ENCODE data around the gene PLCB1.
A peak's percentile ranks its signal among the peaks of the same experiment; 100 is the strongest.

The PLCB1 gene

DNA sequence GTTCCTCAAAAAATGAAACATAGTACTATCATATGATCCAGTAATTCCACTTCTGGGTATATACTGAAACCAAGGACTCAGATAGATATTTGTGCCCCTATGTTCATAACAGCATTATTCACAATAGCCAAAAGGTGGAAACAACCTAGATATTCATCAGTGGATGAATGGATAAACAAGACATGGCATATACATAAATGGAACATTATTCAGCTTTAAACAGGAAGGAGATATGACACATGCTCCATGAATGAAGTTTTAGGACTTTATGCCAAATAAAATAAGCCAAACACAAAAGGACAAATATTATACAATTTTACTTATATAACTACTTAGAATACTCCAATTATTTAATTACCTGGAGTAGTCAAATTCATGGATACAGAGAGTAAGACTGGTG, 16.4 kb downstream of the PLCB1 start:
- H3K27ac ChIP-seq (ENCODE audit: insufficient read depth in 1 of 2, low read depth in 1 of 2, low read length in 2 of 2, poor library complexity in 1 of 2, severe bottlenecking in 2 of 2), result no peak overlapping the region
- H3K4me1 ChIP-seq (ENCODE audit: control extremely low read depth in 1 of 4, control insufficient read depth in 4 of 4, insufficient read depth in 4 of 4, low read length in 3 of 4), result peaks cover 26 to 79% (median 61%) of the 10 kb centered on the region in 4 experiments
- POLR2A ChIA-PET, result interaction anchor here (0.8 kb wide), 1 partner anchor 9 kb away, joined by 3 read pairs; no protein-coding TSS in a partner anchor

DNA sequence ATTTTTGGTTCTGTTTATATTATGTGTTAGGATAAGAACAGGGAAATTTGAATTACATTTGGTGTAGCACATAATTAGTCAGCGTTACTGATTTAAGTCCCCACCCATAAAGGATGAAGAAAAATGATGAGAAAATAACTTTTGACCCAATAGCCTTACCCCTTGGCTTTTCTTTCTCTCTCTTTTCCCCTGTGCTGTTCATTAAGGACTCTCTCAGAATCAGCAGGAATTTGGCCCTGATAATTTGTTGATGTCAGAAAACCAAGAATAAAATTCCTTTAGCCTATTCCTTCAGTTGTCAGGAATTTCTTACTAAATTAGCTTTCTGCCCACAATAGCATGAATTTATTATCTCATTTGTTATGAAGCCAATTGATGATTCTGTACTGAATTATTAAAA, 18.5 kb downstream of the PLCB1 start:
- no peaks in the 10 kb centered on the region for H3K36me3 ChIP-seq (ENCODE audit: control insufficient read depth in 4 of 4, insufficient read depth in 4 of 4, low read length in 3 of 4)
- H3K27me3 ChIP-seq (replicated peaks in 2 of 5; ENCODE audit: control insufficient read depth in 4 of 5, insufficient read depth in 5 of 5, low read length in 4 of 5), result no peaks in the 10 kb centered on the region
- peak overlapping the region in 1 of 7 experiments; percentile 1 for H3K4me3 ChIP-seq (ENCODE audit: control insufficient read depth in 1 of 7, extremely low read depth in 1 of 7, insufficient read depth in 4 of 7, low read depth in 2 of 7, low read length in 6 of 7)
- no peaks in the 10 kb centered on the region for H3K9me3 ChIP-seq (ENCODE audit: control extremely low read depth in 1 of 5, control insufficient read depth in 4 of 5, insufficient read depth in 2 of 5, low read depth in 1 of 5, low read length in 4 of 5)
- no peak overlapping the region for H3K27ac ChIP-seq (ENCODE audit: insufficient read depth in 1 of 2, low read depth in 1 of 2, low read length in 2 of 2, poor library complexity in 1 of 2, severe bottlenecking in 2 of 2)
- ChIA-PET POLR2A (no interaction called here), CTCF (interaction anchor here (6.1 kb wide), 1 partner anchor 14 kb away, joined by 39 read pairs; no protein-coding TSS in a partner anchor)
- H3K4me1 ChIP-seq (ENCODE audit: control extremely low read depth in 1 of 4, control insufficient read depth in 4 of 4, insufficient read depth in 4 of 4, low read length in 3 of 4), result peaks cover 35 to 78% (median 62%) of the 10 kb centered on the region in 4 experiments
- no peak for DNase-seq
- no CpG with 5 or more reads among the region's 1 CpG for WGBS (ENCODE audit: insufficient coverage)

More for the DNA sequence above, 16.4 kb downstream of the PLCB1 start:
- CTCF ChIA-PET, result interaction anchor here (1.1 to 2.1 kb wide), 4 partner anchors 13 to 127 kb away, joined by 3 to 6 read pairs (median 3); no protein-coding TSS in a partner anchor
- Histone ChIP-seq H3K27me3 (replicated peaks in 2 of 5; ENCODE audit: control insufficient read depth in 4 of 5, insufficient read depth in 5 of 5, low read length in 4 of 5) (no peaks in the 10 kb centered on the region), H3K4me3 (ENCODE audit: control insufficient read depth in 1 of 7, extremely low read depth in 1 of 7, insufficient read depth in 4 of 7, low read depth in 2 of 7, low read length in 6 of 7) (no peak overlapping the region), H3K9me3 (ENCODE audit: control extremely low read depth in 1 of 5, control insufficient read depth in 4 of 5, insufficient read depth in 2 of 5, low read depth in 1 of 5, low read length in 4 of 5) (no peaks in the 10 kb centered on the region), H3K36me3 (ENCODE audit: control insufficient read depth in 4 of 4, insufficient read depth in 4 of 4, low read length in 3 of 4) (no peaks in the 10 kb centered on the region)
- DNase-seq, result no peak

DNA sequence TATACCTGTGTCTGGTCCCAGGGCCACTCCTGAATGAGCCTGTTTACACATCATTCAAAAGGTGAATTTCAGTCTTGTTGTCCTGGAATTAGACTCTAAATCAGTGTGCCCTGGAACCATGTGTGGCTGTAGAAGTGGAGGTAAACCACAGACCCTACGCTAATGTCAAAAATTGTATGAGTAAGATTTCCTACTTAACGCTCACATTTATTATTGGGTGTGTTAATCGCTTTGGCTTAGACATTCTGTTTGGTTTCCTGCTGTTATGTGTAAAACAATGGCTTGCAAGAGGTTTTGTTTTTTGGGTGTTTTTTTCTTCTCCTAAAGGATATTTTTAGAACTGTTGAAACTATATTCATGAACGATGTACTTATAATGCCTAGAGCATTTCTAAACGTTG, 19.3 kb downstream of the PLCB1 start:
- peaks cover 36 to 80% (median 67%) of the 10 kb centered on the region in 4 experiments for H3K4me1 ChIP-seq (ENCODE audit: control extremely low read depth in 1 of 4, control insufficient read depth in 4 of 4, insufficient read depth in 4 of 4, low read length in 3 of 4)
- no peaks in the 10 kb centered on the region for H3K36me3 ChIP-seq (ENCODE audit: control insufficient read depth in 4 of 4, insufficient read depth in 4 of 4, low read length in 3 of 4)
- ChIA-PET CTCF (interaction anchor here (6.1 kb wide), 1 partner anchor 15 kb away, joined by 39 read pairs; no protein-coding TSS in a partner anchor), POLR2A (no interaction called here)
- H3K27ac ChIP-seq (ENCODE audit: insufficient read depth in 1 of 2, low read depth in 1 of 2, low read length in 2 of 2, poor library complexity in 1 of 2, severe bottlenecking in 2 of 2), result peak overlapping the region; percentile 17 to 80
- peak; percentile 31 to 83 (median 73) for DNase-seq
- peak overlapping the region in 6 of 7 experiments; percentile 21 to 51 (median 40) for H3K4me3 ChIP-seq (ENCODE audit: control insufficient read depth in 1 of 7, extremely low read depth in 1 of 7, insufficient read depth in 4 of 7, low read depth in 2 of 7, low read length in 6 of 7)
- no peaks in the 10 kb centered on the region for H3K9me3 ChIP-seq (ENCODE audit: control extremely low read depth in 1 of 5, control insufficient read depth in 4 of 5, insufficient read depth in 2 of 5, low read depth in 1 of 5, low read length in 4 of 5)
- no CpG with 5 or more reads among the region's 5 CpGs for WGBS (ENCODE audit: insufficient coverage)
- H3K27me3 ChIP-seq (replicated peaks in 2 of 5; ENCODE audit: control insufficient read depth in 4 of 5, insufficient read depth in 5 of 5, low read length in 4 of 5), result no peaks in the 10 kb centered on the region

DNA sequence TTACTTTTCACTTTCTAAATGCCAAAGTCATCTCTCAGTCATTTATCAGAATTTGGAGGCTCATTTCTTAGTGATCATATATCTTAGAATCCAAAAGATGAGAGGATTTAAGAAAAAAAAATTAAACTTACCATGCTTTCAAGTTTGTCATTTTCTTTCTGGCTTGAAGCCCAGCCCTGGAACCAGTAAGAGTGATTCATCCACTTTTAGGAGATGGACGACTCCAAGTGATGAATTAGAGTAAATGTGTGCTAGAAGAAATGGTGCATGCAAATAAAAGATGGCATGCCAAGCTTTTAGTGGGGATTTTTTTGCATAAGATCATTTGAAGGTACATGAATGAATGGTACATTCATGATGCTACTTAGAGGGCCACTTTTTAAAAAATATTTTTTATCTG, 20.1 kb downstream of the PLCB1 start:
- H3K27ac ChIP-seq (ENCODE audit: insufficient read depth in 1 of 2, low read depth in 1 of 2, low read length in 2 of 2, poor library complexity in 1 of 2, severe bottlenecking in 2 of 2), result peak overlapping the region in 1 of 2 experiments; percentile 80
- H3K27me3 ChIP-seq (replicated peaks in 2 of 5; ENCODE audit: control insufficient read depth in 4 of 5, insufficient read depth in 5 of 5, low read length in 4 of 5), result no peaks in the 10 kb centered on the region
- no peaks in the 10 kb centered on the region for H3K9me3 ChIP-seq (ENCODE audit: control extremely low read depth in 1 of 5, control insufficient read depth in 4 of 5, insufficient read depth in 2 of 5, low read depth in 1 of 5, low read length in 4 of 5)
- peak; percentile 45 to 84 (median 77) for DNase-seq
- WGBS (ENCODE audit: insufficient coverage), result no CpG with 5 or more reads among the region's 1 CpG
- peak overlapping the region in 2 of 7 experiments; percentile 35 to 51 for H3K4me3 ChIP-seq (ENCODE audit: control insufficient read depth in 1 of 7, extremely low read depth in 1 of 7, insufficient read depth in 4 of 7, low read depth in 2 of 7, low read length in 6 of 7)
- POLR2A ChIA-PET, result interaction anchor here (1.0 kb wide), 1 partner anchor 35 kb away, joined by 3 read pairs; no protein-coding TSS in a partner anchor
- H3K4me1 ChIP-seq (ENCODE audit: control extremely low read depth in 1 of 4, control insufficient read depth in 4 of 4, insufficient read depth in 4 of 4, low read length in 3 of 4), result peaks cover 41 to 88% (median 71%) of the 10 kb centered on the region in 4 experiments
- CTCF ChIA-PET, result interaction anchor here (1.9 to 6.1 kb wide), 2 partner anchors 10 to 16 kb away, joined by 5 to 39 read pairs; no protein-coding TSS in a partner anchor
- no peaks in the 10 kb centered on the region for H3K36me3 ChIP-seq (ENCODE audit: control insufficient read depth in 4 of 4, insufficient read depth in 4 of 4, low read length in 3 of 4)

DNA sequence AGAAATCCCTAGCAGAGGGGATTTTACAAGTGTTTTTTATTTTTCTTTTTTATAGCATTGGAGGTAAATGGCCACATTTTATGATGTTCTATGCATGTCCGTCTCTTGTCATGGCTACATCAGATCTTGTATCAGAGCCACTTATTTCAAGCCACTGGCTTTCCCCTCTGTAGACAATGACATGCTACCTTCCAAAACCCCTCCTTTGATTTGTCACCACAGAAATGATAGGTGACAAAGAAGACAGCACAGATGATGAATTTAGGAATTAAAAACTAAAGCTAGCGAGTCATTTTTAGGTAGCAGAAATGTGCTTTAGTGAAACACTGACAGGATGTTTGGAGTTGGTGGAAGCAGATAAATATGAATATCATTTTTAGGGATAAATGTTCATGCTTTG, 20.8 kb downstream of the PLCB1 start:
- H3K9me3 ChIP-seq (ENCODE audit: control extremely low read depth in 1 of 5, control insufficient read depth in 4 of 5, insufficient read depth in 2 of 5, low read depth in 1 of 5, low read length in 4 of 5), result no peaks in the 10 kb centered on the region
- H3K27me3 ChIP-seq (replicated peaks in 2 of 5; ENCODE audit: control insufficient read depth in 4 of 5, insufficient read depth in 5 of 5, low read length in 4 of 5), result no peaks in the 10 kb centered on the region
- peak overlapping the region in 1 of 2 experiments; percentile 67 for H3K27ac ChIP-seq (ENCODE audit: insufficient read depth in 1 of 2, low read depth in 1 of 2, low read length in 2 of 2, poor library complexity in 1 of 2, severe bottlenecking in 2 of 2)
- ChIA-PET POLR2A (interaction anchor here (0.6 to 1.0 kb wide), 2 partner anchors 35 to 316 kb away, joined by 3 read pairs; no protein-coding TSS in a partner anchor), CTCF (interaction anchor here (1.9 to 6.1 kb wide), 2 partner anchors 9 to 17 kb away, joined by 5 to 39 read pairs; no protein-coding TSS in a partner anchor)
- H3K4me1 ChIP-seq (ENCODE audit: control extremely low read depth in 1 of 4, control insufficient read depth in 4 of 4, insufficient read depth in 4 of 4, low read length in 3 of 4), result peaks cover 41 to 84% (median 71%) of the 10 kb centered on the region in 4 experiments
- WGBS (ENCODE audit: insufficient coverage), result 100% methylated on average over 2 of the region's 2 CpGs
- H3K4me3 ChIP-seq (ENCODE audit: control insufficient read depth in 1 of 7, extremely low read depth in 1 of 7, insufficient read depth in 4 of 7, low read depth in 2 of 7, low read length in 6 of 7), result no peak overlapping the region
- H3K36me3 ChIP-seq (ENCODE audit: control insufficient read depth in 4 of 4, insufficient read depth in 4 of 4, low read length in 3 of 4), result no peaks in the 10 kb centered on the region
- no peak for DNase-seq

DNA sequence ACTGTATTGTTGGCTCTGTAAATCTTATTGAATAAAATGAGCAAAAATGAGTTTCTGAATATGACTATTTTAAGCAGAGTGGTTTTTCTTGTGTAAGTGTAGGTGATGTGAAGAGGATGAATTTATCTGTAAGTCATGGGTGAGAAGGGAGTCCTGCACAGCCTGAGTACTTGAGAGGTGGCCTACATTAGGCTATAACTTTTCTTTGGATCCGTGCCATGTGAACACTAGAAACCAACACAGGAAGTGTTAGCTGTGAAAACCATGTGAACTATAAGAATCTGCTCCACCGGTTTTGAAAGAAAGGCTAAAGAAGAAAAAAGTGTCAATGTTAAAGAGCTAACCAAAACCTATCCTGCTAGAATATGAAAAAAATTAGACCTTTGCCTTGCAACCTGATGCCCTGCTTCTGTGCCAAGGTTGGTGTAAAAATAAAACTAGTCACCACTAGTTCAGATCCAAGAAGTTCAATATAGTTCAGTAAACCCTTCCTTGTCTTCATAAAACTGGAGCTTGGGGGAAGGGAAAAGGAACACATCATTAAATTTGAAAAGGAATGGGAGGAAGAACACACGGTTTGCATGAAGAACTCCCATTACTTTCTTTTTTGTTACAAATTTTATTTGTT, 21.3 kb downstream of the PLCB1 start:
- H3K36me3 ChIP-seq (ENCODE audit: control insufficient read depth in 4 of 4, insufficient read depth in 4 of 4, low read length in 3 of 4), result no peaks in the 10 kb centered on the region
- POLR2A ChIA-PET, result interaction anchor here (0.6 to 1.0 kb wide), 2 partner anchors 36 to 315 kb away, joined by 3 read pairs; no protein-coding TSS in a partner anchor
- peak overlapping the region in 3 of 7 experiments; percentile 4 to 42 (median 40) for H3K4me3 ChIP-seq (ENCODE audit: control insufficient read depth in 1 of 7, extremely low read depth in 1 of 7, insufficient read depth in 4 of 7, low read depth in 2 of 7, low read length in 6 of 7)
- peak overlapping the region in 1 of 2 experiments; percentile 67 for H3K27ac ChIP-seq (ENCODE audit: insufficient read depth in 1 of 2, low read depth in 1 of 2, low read length in 2 of 2, poor library complexity in 1 of 2, severe bottlenecking in 2 of 2)
- DNase-seq, result peak; percentile 38 to 72 (median 62)
- 0% methylated on average over 1 of the region's 3 CpGs for WGBS (ENCODE audit: insufficient coverage)
- peaks cover 41 to 79% (median 69%) of the 10 kb centered on the region in 4 experiments for H3K4me1 ChIP-seq (ENCODE audit: control extremely low read depth in 1 of 4, control insufficient read depth in 4 of 4, insufficient read depth in 4 of 4, low read length in 3 of 4)
- CTCF ChIA-PET, result interaction anchor here (1.9 to 6.1 kb wide), 2 partner anchors 9 to 17 kb away, joined by 5 to 39 read pairs; no protein-coding TSS in a partner anchor
- H3K9me3 ChIP-seq (ENCODE audit: control extremely low read depth in 1 of 5, control insufficient read depth in 4 of 5, insufficient read depth in 2 of 5, low read depth in 1 of 5, low read length in 4 of 5), result no peaks in the 10 kb centered on the region
- H3K27me3 ChIP-seq (replicated peaks in 2 of 5; ENCODE audit: control insufficient read depth in 4 of 5, insufficient read depth in 5 of 5, low read length in 4 of 5), result no peaks in the 10 kb centered on the region

DNA sequence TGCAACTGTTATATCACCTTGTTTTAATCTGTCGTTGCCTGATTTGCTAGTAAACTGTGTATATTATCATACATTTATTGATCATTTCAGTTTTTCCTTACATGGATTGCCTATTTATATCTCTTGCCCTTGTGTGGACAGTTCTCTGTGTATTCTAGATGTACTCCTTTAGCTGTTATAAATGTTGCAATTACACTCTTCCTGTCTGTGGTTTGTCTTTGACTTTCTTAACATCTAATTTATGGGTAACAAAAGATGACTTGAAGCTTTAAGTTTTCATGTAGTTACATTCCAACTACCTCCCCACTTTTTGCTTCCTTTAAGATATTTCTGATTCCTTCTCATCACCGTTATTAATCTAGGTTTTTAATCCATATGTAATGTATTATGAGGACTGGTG, 22.6 kb downstream of the PLCB1 start:
- CTCF ChIA-PET, result interaction anchor here (6.1 kb wide), 1 partner anchor 18 kb away, joined by 39 read pairs; no protein-coding TSS in a partner anchor

More for the DNA sequence above, 22.6 kb downstream of the PLCB1 start:
- Histone ChIP-seq H3K9me3 (ENCODE audit: control extremely low read depth in 1 of 5, control insufficient read depth in 4 of 5, insufficient read depth in 2 of 5, low read depth in 1 of 5, low read length in 4 of 5) (peaks cover 0 to 6% (median 0%) of the 10 kb centered on the region in 5 experiments), H3K27me3 (replicated peaks in 2 of 5; ENCODE audit: control insufficient read depth in 4 of 5, insufficient read depth in 5 of 5, low read length in 4 of 5) (no peaks in the 10 kb centered on the region), H3K4me3 (ENCODE audit: control insufficient read depth in 1 of 7, extremely low read depth in 1 of 7, insufficient read depth in 4 of 7, low read depth in 2 of 7, low read length in 6 of 7) (peak overlapping the region in 2 of 7 experiments; percentile 36 to 50), H3K4me1 (ENCODE audit: control extremely low read depth in 1 of 4, control insufficient read depth in 4 of 4, insufficient read depth in 4 of 4, low read length in 3 of 4) (peaks cover 41 to 74% (median 62%) of the 10 kb centered on the region in 4 experiments), H3K27ac (ENCODE audit: insufficient read depth in 1 of 2, low read depth in 1 of 2, low read length in 2 of 2, poor library complexity in 1 of 2, severe bottlenecking in 2 of 2) (peak overlapping the region in 1 of 2 experiments; percentile 67), H3K36me3 (ENCODE audit: control insufficient read depth in 4 of 4, insufficient read depth in 4 of 4, low read length in 3 of 4) (peaks cover 0 to 4% (median 0%) of the 10 kb centered on the region in 4 experiments)
- no CpG with 5 or more reads among the region's 2 CpGs for WGBS (ENCODE audit: insufficient coverage)
- POLR2A ChIA-PET, result no interaction called here
- DNase-seq, result peak; percentile 33 to 88 (median 72)

Measured in common myeloid progenitor, CD34-positive (primary cell).